HepG2 (cell line): ENCODE results near the gene SRR. TPM values are rescaled to one million over a fixed set of nuclear protein-coding genes. Genes with fewer than 3 reads are reported as not detected.

Source experiments
- ATAC-seq: fragments of 200-7000 bp; cut with Tn5 transposase; 3 replicates; pipeline ENCODE4 v1.9.1; 2020; ENCODE audit warnings: mild to moderate bottlenecking, moderate library complexity
- BruUV-seq: library from RNA; stranded (reverse); fragments of 400-500 nt; replicated peaks from 2 replicates; lab custom pipeline; 2021; lab: Mats Ljungman, UMichigan
- CTCF ChIA-PET: fragments of 300-600 bp; formaldehyde crosslinking; extraction: SDS; loops from one replicate; lab custom pipeline; 2021; ENCODE audit warnings: low total read pairs, inconsistent platforms, low intra/inter-chr PET ratio; lab: Yijun Ruan, JAX
- POLR2A ChIA-PET: fragments of 350-600 bp; sonication (Branson Sonifier 250); formaldehyde crosslinking; loops from one replicate; lab custom pipeline; 2020; ENCODE audit warnings: antibody characterized with exemption, inconsistent platforms; lab: Yijun Ruan, JAX
- DNase-seq: peaks from one replicate; pipeline ENCODE4 v3.0.0-alpha.2; 2015; ENCODE audit warnings: low spot score
- FAIRE-seq: peaks from 3 replicates; lab custom pipeline; 2011; peaks lifted over from hg19 to GRCh38; lab: Jason Lieb, UNC
- H2AFZ ChIP-seq: one replicate; pipeline ENCODE4 v1.6.1; 2011; ENCODE audit warnings: low read length, inconsistent platforms
- H3K27ac ChIP-seq: fragments of 300-600 bp; 3 replicates; pipeline ENCODE4 v1.8.0; 2011; ENCODE audit warnings: mixed run types, mild to moderate bottlenecking, mixed read lengths, low read length, inconsistent platforms; ENCODE audit not compliant: insufficient read depth; ENCODE audit errors: extremely low read length
- H3K27me3 ChIP-seq, 2 experiments: fragments of 200-600 bp in 1 of 2; 2 replicates in 1 of 2; 3 replicates in 1 of 2; pipeline versions ENCODE4 v1.6.0 to v1.8.0; 2011; ENCODE audit warnings: low read length in 2 of 2, mild to moderate bottlenecking in 2 of 2, moderate library complexity in 2 of 2, inconsistent platforms in 1 of 2; ENCODE audit not compliant: insufficient read depth in 2 of 2, control insufficient read depth in 1 of 2
- H3K36me3 ChIP-seq, 2 experiments: fragments of 200-600 bp in 1 of 2; replicated peaks in 1 of 2; 2 replicates in 1 of 2; 3 replicates in 1 of 2; pipeline versions ENCODE4 v1.5.1 to v1.8.0; 2011; ENCODE audit warnings: low read length in 2 of 2, inconsistent platforms in 1 of 2; ENCODE audit not compliant: insufficient read depth in 2 of 2, control insufficient read depth in 1 of 2
- H3K4me1 ChIP-seq: 2 replicates; pipeline ENCODE4 v1.5.1; 2012; ENCODE audit warnings: low read length, inconsistent platforms; ENCODE audit not compliant: insufficient read depth
- H3K4me2 ChIP-seq: 2 replicates; pipeline ENCODE4 v1.6.0; 2011; ENCODE audit warnings: low read depth, low read length, inconsistent platforms
- H3K4me3 ChIP-seq, 3 experiments: fragments of 200-600 bp in 1 of 3; sonication (generic), shearing (Covaris generic) in 1 of 3; replicated peaks in 1 of 3; 2 replicates each; pipeline ENCODE4 v1.5.1; 2011 to 2016; ENCODE audit warnings: low read length in 3 of 3, inconsistent platforms in 2 of 3, low read depth in 2 of 3, mild to moderate bottlenecking in 2 of 3, control low read depth in 1 of 3, mixed read lengths in 1 of 3; ENCODE audit not compliant: insufficient read depth in 1 of 3
- H3K79me2 ChIP-seq: one replicate; pipeline ENCODE4 v1.6.1; 2011; ENCODE audit warnings: low read length, inconsistent platforms; ENCODE audit not compliant: insufficient read depth
- H3K9ac ChIP-seq: 2 replicates; pipeline ENCODE4 v1.6.0; 2011; ENCODE audit warnings: mild to moderate bottlenecking, low read depth, low read length, inconsistent platforms; ENCODE audit not compliant: insufficient read depth
- H3K9me3 ChIP-seq: 2 replicates; pipeline ENCODE4 v1.5.1; 2012; ENCODE audit warnings: mild to moderate bottlenecking, low read length
- H4K20me1 ChIP-seq: 2 replicates; pipeline ENCODE4 v1.6.0; 2011; ENCODE audit warnings: inconsistent platforms, mild to moderate bottlenecking, low read length, moderate library complexity; ENCODE audit not compliant: insufficient read depth
- ATF7 ChIP-seq, 2 experiments: fragments of 450-650 bp in 1 of 2; sonication (generic) in 1 of 2; formaldehyde crosslinking in 1 of 2; IDR thresholded peaks; 2 replicates each; pipeline versions ENCODE4 v1.4.0 to v1.6.1; 2016 to 2020; ENCODE audit warnings: antibody characterized with exemption in 1 of 2, mild to moderate bottlenecking in 1 of 2, missing genetic modification reagents in 1 of 2
- CBX2 ChIP-seq, 2 experiments: fragments of 200-600 bp in 1 of 2; sonication (generic); formaldehyde crosslinking in 1 of 2; IDR thresholded peaks; 2 replicates each; pipeline versions ENCODE4 v1.7.0 to v1.8.1; 2018 to 2022; ENCODE audit warnings: low read depth in 2 of 2, low read length in 1 of 2, mild to moderate bottlenecking in 1 of 2, missing genetic modification reagents in 1 of 2
- CEBPZ ChIP-seq: IDR thresholded peaks from 2 replicates; pipeline ENCODE4 v1.6.1; 2012; ENCODE audit warnings: low read length, improper control_type of control experiment
- FOXP4 ChIP-seq: sonication (generic); formaldehyde crosslinking; IDR thresholded peaks from 2 replicates; pipeline ENCODE4 v1.4.0; 2020; ENCODE audit warnings: missing genetic modification reagents
- HES4 ChIP-seq: sonication (generic); formaldehyde crosslinking; IDR thresholded peaks from 2 replicates; pipeline ENCODE4 v1.9.0; 2021; ENCODE audit warnings: mild to moderate bottlenecking, missing genetic modification reagents, borderline replicate concordance
- IRF2 ChIP-seq: IDR thresholded peaks from 2 replicates; pipeline ENCODE4 v1.6.1; 2018; ENCODE audit warnings: missing genetic modification reagents, missing compliant biosample characterization
- PCBP2 ChIP-seq: fragments of 200-400 bp; formaldehyde crosslinking; optimal IDR thresholded peaks from 2 replicates; pipeline ENCODE3; 2018; ENCODE audit warnings: low read length, low read depth; ENCODE audit not compliant: poor library complexity, severe bottlenecking
- PHF8 ChIP-seq: sonication (generic); formaldehyde crosslinking; IDR thresholded peaks from 2 replicates; pipeline ENCODE4 v1.5.0; 2020; ENCODE audit warnings: missing genetic modification reagents
- SPEN ChIP-seq: sonication (generic); formaldehyde crosslinking; IDR thresholded peaks from 2 replicates; pipeline ENCODE4 v1.5.1; 2020; ENCODE audit warnings: low read depth, mild to moderate bottlenecking, missing genetic modification reagents
- SRSF4 ChIP-seq: fragments of 200-400 bp; formaldehyde crosslinking; IDR thresholded peaks from one replicate; pipeline ENCODE4 v1.6.1; 2018; ENCODE audit warnings: mild to moderate bottlenecking, low read depth, low read length, moderate library complexity; ENCODE audit not compliant: poor library complexity, severe bottlenecking
- TOPORS ChIP-seq: sonication (generic); formaldehyde crosslinking; IDR thresholded peaks from 2 replicates; pipeline ENCODE4 v1.8.0; 2023; ENCODE audit warnings: mild to moderate bottlenecking, missing genetic modification reagents
- ZNF577 ChIP-seq: sonication (generic); formaldehyde crosslinking; IDR thresholded peaks from 2 replicates; pipeline ENCODE4 v1.4.0; 2020; ENCODE audit warnings: mild to moderate bottlenecking, low read depth, missing genetic modification reagents, borderline replicate concordance
- ZNF678 ChIP-seq: sonication (generic); formaldehyde crosslinking; IDR thresholded peaks from 2 replicates; pipeline ENCODE4 v1.4.0; 2020; ENCODE audit warnings: mild to moderate bottlenecking, missing genetic modification reagents
- ZNF710 ChIP-seq: sonication (generic); formaldehyde crosslinking; IDR thresholded peaks from 2 replicates; pipeline ENCODE4 v1.5.0; 2020; ENCODE audit warnings: mild to moderate bottlenecking, missing genetic modification reagents, borderline replicate concordance
- ZNF850 ChIP-seq: sonication (generic); formaldehyde crosslinking; conservative IDR thresholded peaks from 2 replicates; pipeline ENCODE4 v1.9.0; 2021; ENCODE audit warnings: mild to moderate bottlenecking, missing genetic modification reagents
- ZSCAN12 ChIP-seq: sonication (generic); formaldehyde crosslinking; IDR thresholded peaks from 2 replicates; pipeline ENCODE4 v1.9.0; 2021; ENCODE audit warnings: mild to moderate bottlenecking, missing genetic modification reagents
- WGBS: methylation state at CpG from one replicate; pipeline ENCODE4 v1.1.6; 2017; ENCODE audit warnings: low lambda C conversion rate; 5-methylcytosine and 5-hydroxymethylcytosine counted together
- in situ Hi-C: cut with HindIII; loops from 2 replicates; pipeline ENCODE4 v1.10.0; 2017; ENCODE audit warnings: low pct_unique_long_range_greater_than_20kb; ENCODE audit not compliant: extremely low pct_ligation_motif_present
- intact Hi-C: fragments of 100-400 bp; cut with micrococcal nuclease; formaldehyde crosslinking; loops from one replicate; pipeline ENCODE4 v1.10.0; 2022; ENCODE audit not compliant: unreplicated experiment
- polyA plus RNA-seq, 8 experiments: library from polyadenylated mRNA; depleted of rRNA in 3 of 8; stranded (reverse) in 7 of 8; unstranded in 1 of 8; fragments of >200 nt; fragmentation: Illumina TruSeq in 4 of 8; extraction: Trizol in 4 of 8; gene quantifications; 2 replicates each; pipeline versions ENCODE4 v1.2.1 to v1.2.3, GENCODE V29; 2011 to 2016; ENCODE audit warnings: low read depth in 4 of 8, missing spikeins in 1 of 8, mixed read lengths in 1 of 8; ENCODE audit not compliant: insufficient read depth in 1 of 8
- total RNA-seq, 5 experiments: library from RNA; depleted of rRNA; stranded (reverse); fragments of >200 nt; fragmentation: Illumina TruSeq; extraction: Trizol; gene quantifications; 2 replicates each; pipeline ENCODE4 v1.2.3, GENCODE V29; 2016; ENCODE audit warnings: low read depth in 1 of 5

The SRR gene
- total and polyA plus RNA-seq, 2 of the 13 experiments (the other 11 are each of a cell fraction or from before 2014, with no cell fraction given), result 3.6 to 7.8 TPM

- intact Hi-C loops (no loop called here), in situ Hi-C loops (no loop called here)
- 97% methylated on average over 3 of the region's 6 CpGs for WGBS
- no TSS peak for BruUV-seq
- Histone ChIP-seq H3K4me3 (no peak overlapping the region), H4K20me1 (no peaks in the 10 kb centered on the region), H3K9me3 (no peaks in the 10 kb centered on the region), H3K36me3 (0 out of 5 replicates have a peak, but pooled peaks cover 0 to 2% of the 10 kb centered on the region in 2 experiments), H3K79me2 (no peaks in the 10 kb centered on the region), H2AFZ (no peak overlapping the region), H3K9ac (no peak overlapping the region), H3K27ac (no peak overlapping the region), H3K27me3 (no peaks in the 10 kb centered on the region), H3K4me2 (no peak overlapping the region), H3K4me1 (peaks cover 16% of the 10 kb centered on the region)
- no peak for TF ChIP-seq ZNF710 (CRISPR knock-in tag)
- no peak for TF ChIP-seq IRF2
- TF ChIP-seq ZNF850 (CRISPR knock-in tag), result no peak
- no peak for TF ChIP-seq SRSF4
- no peak for TF ChIP-seq FOXP4 (CRISPR knock-in tag)
- TF ChIP-seq CBX2 (IDR thresholded peaks at IDR 0.05; ENCODE audit: low read depth, low read length), result no peak
- TF ChIP-seq CBX2 (CRISPR knock-in tag; IDR thresholded peaks at IDR 0.05; ENCODE audit: low read depth), result no peak
- no peak for TF ChIP-seq PCBP2
- TF ChIP-seq SPEN (CRISPR knock-in tag), result no peak
- TF ChIP-seq ZNF678 (CRISPR knock-in tag), result no peak
- no peak for TF ChIP-seq ZSCAN12 (CRISPR knock-in tag)
- TF ChIP-seq ATF7 (IDR thresholded peaks at IDR 0.05), result no peak
- no peak for TF ChIP-seq ATF7 (CRISPR knock-in tag; IDR thresholded peaks at IDR 0.05)
- no peak for TF ChIP-seq HES4
- no peak for TF ChIP-seq PHF8 (CRISPR knock-in tag)
- no peak for TF ChIP-seq CEBPZ
- no peak for TF ChIP-seq TOPORS (CRISPR knock-in tag)
- no peak for TF ChIP-seq ZNF577 (CRISPR knock-in tag)
- no peak for DNase-seq
- CTCF ChIA-PET, result no interaction called here
- no peak for FAIRE-seq
- POLR2A ChIA-PET, result no interaction called here
- no peak for ATAC-seq
These were observed 47.5 kb downstream of the SRR start for GRCh38 chr17:2351269-2351668.
